GM18951 (cell line): ENCODE measurements around the gene CCNL2.

Source experiments
- POLR2A ChIP-seq: IDR thresholded peaks from 4 replicates; pipeline ENCODE4 v1.6.1; 2011; ENCODE audit warnings: mild to moderate bottlenecking; ENCODE audit not compliant: insufficient read length, insufficient read depth; ENCODE audit errors: extremely low read depth
- in situ Hi-C: fragments of 300-500 bp; cut with MboI; formaldehyde crosslinking; loops from one replicate; pipeline ENCODE4 v1.12.0; 2022; ENCODE audit warnings: low sequenced_read_pairs, mixed read lengths, inconsistent platforms; ENCODE audit not compliant: unreplicated experiment

Gene CCNL2

DNA sequence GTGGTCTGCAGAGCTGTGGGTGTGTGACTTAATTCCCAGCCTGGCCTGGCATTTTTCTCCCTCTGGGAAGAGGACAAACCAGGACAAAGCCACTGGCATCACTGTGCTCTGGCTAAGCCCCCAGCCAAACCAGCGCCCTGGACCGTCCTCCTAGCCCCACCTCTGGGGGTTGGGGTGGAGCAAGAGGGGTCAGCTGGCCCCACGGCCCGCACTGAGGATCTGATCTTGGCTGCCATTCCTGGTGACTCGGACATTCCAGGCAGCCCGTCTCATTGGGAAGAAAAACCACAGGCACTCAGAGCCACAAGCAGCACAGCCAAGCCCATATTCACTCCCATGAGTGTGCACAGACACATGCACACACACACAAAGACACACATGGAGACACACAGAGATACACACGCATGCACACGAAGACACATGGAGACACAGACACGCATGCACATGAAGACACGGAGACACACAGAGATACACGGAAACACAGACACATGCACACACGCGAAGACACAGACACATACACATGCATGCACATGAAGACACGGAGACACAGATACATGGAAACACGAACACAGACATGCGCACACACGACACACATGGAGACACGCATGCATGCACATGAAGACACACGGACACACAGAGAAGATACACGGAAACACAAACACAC lies 38.5 kb downstream of the CCNL2 start:
- in situ Hi-C loops: no loop called here
- TF ChIP-seq POLR2A: no peak

GRCh38 chr1:1359664-1360468 lies 39.3 kb downstream of the CCNL2 start:
- in situ Hi-C loops: no loop called here
- TF ChIP-seq POLR2A: no peak

DNA sequence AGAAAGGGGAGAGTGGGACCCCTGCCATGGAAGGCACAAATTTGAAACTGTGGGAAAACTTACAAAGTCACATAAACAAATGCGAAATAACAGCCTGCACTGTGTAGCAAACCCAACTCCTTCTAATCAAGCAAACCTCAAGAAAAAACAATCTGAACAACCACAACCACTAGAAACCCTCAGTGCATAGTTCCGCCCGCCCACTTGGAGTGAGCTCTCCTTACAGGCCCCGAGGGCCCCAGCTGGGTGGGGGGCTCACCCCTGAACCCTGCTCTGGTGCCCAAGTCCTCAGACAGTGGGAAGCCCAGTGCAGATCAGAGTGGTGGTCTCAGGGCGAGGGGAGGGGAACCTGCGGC lies 39.8 kb downstream of the CCNL2 start:
- no peak for TF ChIP-seq POLR2A
- in situ Hi-C loops: no loop called here

DNA sequence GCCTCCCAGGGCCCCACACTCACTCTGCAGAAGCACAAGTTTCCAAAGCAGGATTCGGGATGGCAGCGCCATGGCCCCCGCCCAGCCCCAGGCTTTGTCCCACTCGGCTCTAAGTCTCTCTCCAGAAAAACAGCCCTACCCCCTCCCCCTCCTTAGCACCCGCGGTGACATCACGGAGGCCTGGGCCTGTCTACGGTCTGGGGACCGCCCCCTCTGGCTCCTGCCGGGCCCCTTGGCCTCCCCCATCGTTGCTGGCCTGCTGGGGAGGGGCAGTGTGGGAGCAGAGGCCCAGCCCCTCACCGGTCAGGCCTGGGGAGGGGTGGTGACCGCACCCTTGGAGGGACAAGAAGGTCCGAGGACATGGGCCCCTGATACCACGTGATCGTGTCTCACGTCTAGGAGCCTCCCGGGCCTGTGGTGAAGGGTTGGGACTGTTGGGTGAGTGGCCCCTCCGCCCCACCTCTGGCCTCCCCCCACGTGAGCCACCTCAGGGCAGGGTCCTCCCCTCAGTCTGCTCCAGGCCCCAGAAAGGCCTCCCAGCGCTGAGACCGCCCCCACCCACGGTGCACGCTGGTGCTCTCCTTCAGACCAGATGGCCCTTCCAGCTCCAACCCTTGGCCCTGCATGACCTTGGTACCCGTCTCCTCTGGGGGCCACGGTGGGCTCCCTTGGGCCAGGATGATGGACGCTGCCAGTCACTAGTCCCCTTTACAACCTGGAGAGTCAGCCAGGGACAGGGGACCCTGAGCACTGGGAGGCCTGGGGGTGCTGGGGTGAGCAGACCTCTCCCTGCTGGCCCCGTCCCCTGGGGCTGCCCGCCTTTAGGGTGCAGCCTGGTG lies 40.5 kb downstream of the CCNL2 start, which contains the start of gene MXRA8:
Gene MXRA8, minus strand, starts transcription at position 123 of the 839 bp plus-strand sequence. Its CDS starts 51 bp downstream, at position 72.
- no peak for TF ChIP-seq POLR2A

DNA sequence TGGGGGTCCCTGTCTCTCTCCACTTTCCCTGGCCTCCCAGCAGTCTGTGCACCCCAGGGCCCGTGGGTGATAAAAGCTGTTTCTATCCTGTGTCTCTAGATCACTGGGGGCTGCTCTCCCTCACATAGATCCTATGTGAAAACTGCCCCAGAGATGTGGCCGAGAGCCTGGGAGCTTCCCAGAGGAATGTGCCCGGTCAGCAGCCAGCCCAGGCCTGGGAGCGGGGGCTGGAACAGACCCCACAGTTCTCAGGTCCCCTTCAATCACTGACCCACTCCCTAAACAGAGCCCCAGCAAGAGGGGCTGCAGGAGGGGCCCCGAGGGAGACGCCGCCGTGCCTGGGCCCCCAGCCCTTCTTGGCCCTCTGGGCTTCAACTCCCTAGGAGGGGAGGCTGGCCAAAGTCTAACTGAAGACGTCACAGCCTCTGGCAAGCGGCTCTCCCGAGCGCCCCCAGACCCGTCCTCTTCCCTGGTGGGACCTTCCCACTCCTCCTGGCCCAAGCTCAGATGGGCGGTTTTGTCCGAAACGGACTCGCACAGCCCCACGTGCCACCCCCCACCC lies 41.2 kb downstream of the CCNL2 start:
- no peak for TF ChIP-seq POLR2A
- in situ Hi-C loops: no loop called here

More for the DNA sequence above, 40.5 kb downstream of the CCNL2 start, which contains the start of gene MXRA8:
- in situ Hi-C loops: no loop called here

DNA sequence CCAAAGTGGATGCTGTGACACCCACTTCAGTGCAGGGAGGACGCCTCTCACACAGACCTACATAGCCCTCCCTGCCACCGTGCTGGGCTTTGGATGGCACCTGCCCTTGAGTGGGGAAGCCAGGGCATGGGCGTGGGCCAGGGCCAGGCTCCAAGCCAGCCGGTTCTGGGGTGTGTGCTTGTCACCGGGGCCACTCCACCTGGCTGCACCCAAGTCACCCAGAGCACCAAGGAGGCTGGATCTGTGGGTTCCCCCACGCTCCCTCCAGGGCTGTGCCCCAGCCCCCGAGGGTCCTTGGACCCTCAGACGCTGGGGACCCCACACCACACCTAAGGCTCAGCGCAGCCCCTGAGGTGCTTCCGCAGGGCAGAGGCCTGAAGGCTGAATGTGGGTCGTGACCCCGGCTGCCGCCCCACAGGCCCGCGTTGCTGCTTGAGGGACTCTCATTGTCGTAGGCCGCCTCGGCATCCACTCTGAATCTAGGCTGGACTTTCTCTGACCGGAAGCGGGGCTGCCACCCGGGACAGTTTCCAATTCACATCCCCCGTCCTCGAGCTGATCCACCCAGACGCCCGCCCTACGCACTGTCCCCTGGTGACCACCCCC lies 42.2 kb downstream of the CCNL2 start:
- TF ChIP-seq POLR2A: no peak
- in situ Hi-C loops: no loop called here

DNA sequence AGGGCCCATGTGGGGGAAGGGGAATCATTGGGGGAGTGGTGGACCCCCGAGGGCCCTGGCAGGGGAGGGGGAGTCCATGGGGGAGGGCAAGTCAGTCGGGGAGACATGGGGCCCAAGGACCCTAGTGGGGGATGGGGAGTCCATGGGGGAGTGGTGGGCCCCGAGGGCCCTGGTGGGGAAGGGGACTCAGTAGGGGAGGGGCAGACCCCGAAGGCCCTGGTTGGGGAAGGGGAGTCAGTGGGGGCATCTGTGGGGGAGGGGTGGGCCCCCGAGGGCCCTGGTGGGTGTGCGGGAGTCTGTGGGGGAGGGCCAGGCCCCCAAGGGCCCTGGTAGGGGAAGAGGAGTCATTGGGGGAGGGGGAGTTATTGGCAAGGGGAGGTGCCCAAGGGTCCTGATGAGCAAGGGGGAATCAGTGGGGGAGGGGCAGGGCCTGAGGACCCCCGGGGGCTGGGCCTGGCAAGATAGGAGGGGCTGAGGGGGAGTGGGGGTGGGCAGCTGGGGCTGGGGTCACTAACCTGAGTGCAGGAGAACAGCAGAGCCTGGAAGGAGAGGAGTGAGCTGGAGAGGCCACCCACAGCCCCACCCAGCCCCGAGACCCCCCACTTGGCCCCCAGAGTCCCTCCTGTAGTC lies 42.9 kb downstream of the CCNL2 start:
- in situ Hi-C loops: no loop called here
- TF ChIP-seq POLR2A: no peak

DNA sequence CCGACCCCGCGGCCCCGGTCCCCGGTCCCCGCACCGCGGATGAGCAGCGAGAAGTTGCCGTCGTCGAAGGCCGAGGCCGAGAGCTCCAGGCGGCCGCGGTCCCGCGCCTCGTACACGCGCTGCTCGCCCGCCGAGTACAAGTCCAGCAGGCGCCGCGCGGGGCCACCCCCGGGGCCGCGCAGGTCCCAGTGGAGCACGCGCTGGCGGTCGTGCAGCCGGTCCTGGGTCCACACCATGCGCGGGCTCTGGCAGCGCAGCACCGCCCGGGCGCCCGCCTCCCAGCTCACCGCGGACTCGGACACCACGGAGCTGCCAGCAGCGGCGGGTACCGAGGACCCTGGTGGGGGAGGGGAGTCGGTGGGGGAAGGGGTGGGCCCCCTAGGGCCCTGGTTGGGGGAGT lies 43.7 kb downstream of the CCNL2 start:
- TF ChIP-seq POLR2A: no peak
- in situ Hi-C loops: no loop called here

- TF ChIP-seq POLR2A: no peak
- in situ Hi-C loops: no loop called here
Observed at GRCh38 chr1:1354271-1355247, 44.6 kb downstream of the CCNL2 start.

GRCh38 chr1:1353389-1354151 lies 45.6 kb downstream of the CCNL2 start:
- in situ Hi-C loops: no loop called here
- TF ChIP-seq POLR2A: no peak

- in situ Hi-C loops: no loop called here
- TF ChIP-seq POLR2A: no peak
Observed at GRCh38 chr1:1352786-1353388, 46.2 kb downstream of the CCNL2 start.
